ENCODE data around the gene TYW5.
"Not testable (repeated sequence)": the region's sequence is repeated elsewhere in the genome, so short reads cannot be mapped to it uniquely, and the experiment has no call there.

TYW5 gene

GRCh38 chr2:199912553-199913114 lies 42.7 kb downstream of the TYW5 start:
- DNase-seq = not testable (repeated sequence)

GRCh38 chr2:199911877-199912161 lies 43.5 kb downstream of the TYW5 start:
- no peak for DNase-seq

GRCh38 chr2:199911052-199911876 lies 44.0 kb downstream of the TYW5 start, which contains the start of gene C2orf69:
TSS of gene C2orf69 (plus strand) at chr2:199911293. CDS start at chr2:199911439, 146 bp downstream.
- DNase-seq = peak; percentile 93

- no peak for DNase-seq
Measured at GRCh38 chr2:199910338-199911051, 44.8 kb downstream of the TYW5 start.

- no peak for DNase-seq
Measured at GRCh38 chr2:199907008-199907714, 48.1 kb downstream of the TYW5 start.

GRCh38 chr2:199903111-199903510 lies 52.2 kb downstream of the TYW5 start:
- DNase-seq = no peak

GRCh38 chr2:199902486-199903110 lies 52.7 kb downstream of the TYW5 start:
- DNase-seq = no peak

GRCh38 chr2:199901942-199902341 lies 53.3 kb downstream of the TYW5 start:
- DNase-seq = no peak

- DNase-seq = no peak
Measured at GRCh38 chr2:199896617-199897016, 58.7 kb downstream of the TYW5 start.

GRCh38 chr2:199895406-199895805 lies 59.9 kb downstream of the TYW5 start:
- DNase-seq = no peak

- no peak for DNase-seq
Measured at GRCh38 chr2:199883474-199884212, 71.6 kb downstream of the TYW5 start.

GRCh38 chr2:199882667-199883066 lies 72.6 kb downstream of the TYW5 start:
- no peak for DNase-seq
